Neural crest cell (in vitro differentiated cells): ENCODE data around the gene HPSE. TPM values are rescaled to one million over a fixed set of nuclear protein-coding genes. Genes with fewer than 3 reads are reported as not detected.
"Not testable (repeated sequence)": the region's sequence is repeated elsewhere in the genome, so short reads cannot be mapped to it uniquely, and the experiment has no call there.

Experiments used
- DNase-seq: peaks from one replicate; pipeline ENCODE4 v3.0.0; 2021; ENCODE audit warnings: low read depth, mixed read lengths, low spot score
- H3K27ac Mint-ChIP-seq: one replicate; pipeline ENCODE4 v1.8.0; 2021; ENCODE audit warnings: mild to moderate bottlenecking, mixed read lengths; ENCODE audit not compliant: unreplicated experiment
- H3K27me3 Mint-ChIP-seq: 2 replicates; pipeline ENCODE4 v1.8.0; 2021; ENCODE audit warnings: low read depth, mild to moderate bottlenecking, mixed read lengths
- H3K36me3 Mint-ChIP-seq: 2 replicates; pipeline ENCODE4 v1.8.0; 2021; ENCODE audit warnings: low read depth, mild to moderate bottlenecking, mixed read lengths
- H3K4me1 Mint-ChIP-seq: 2 replicates; pipeline ENCODE4 v1.8.0; 2021; ENCODE audit warnings: mixed read lengths
- H3K4me3 Mint-ChIP-seq: one replicate; pipeline ENCODE4 v1.8.0; 2021; ENCODE audit warnings: mild to moderate bottlenecking, mixed read lengths
- H3K9me3 Mint-ChIP-seq: 2 replicates; pipeline ENCODE4 v1.8.0; 2021; ENCODE audit warnings: mixed read lengths
- CTCF ChIP-seq: fragments of 200-600 bp; sonication (generic); conservative IDR thresholded peaks from 2 replicates; pipeline ENCODE4 v1.5.0; 2021; ENCODE audit warnings: antibody characterized with exemption, mild to moderate bottlenecking
- total RNA-seq: library from RNA; stranded (reverse); gene quantifications from 2 replicates; pipeline ENCODE4 v1.2.1, GENCODE V29; 2021

The HPSE gene
- total RNA-seq, 1 donor from 2014 or later: 0.30 TPM

GRCh38 chr4:83282049-83282535 is 52.6 kb downstream of the HPSE start:
- Mint-ChIP-seq H3K36me3 (peaks cover 2% of the 10 kb centered on the region), H3K27ac (no peak overlapping the region), H3K4me3 (peak overlapping the region; percentile 92), H3K4me1 (peaks cover 35% of the 10 kb centered on the region), H3K9me3 (no peaks in the 10 kb centered on the region), H3K27me3 (no peaks in the 10 kb centered on the region)
- TF ChIP-seq CTCF: peak; percentile 85
- DNase-seq: peak; percentile 64

- Mint-ChIP-seq H3K4me3 (no peak overlapping the region), H3K9me3 (no peaks in the 10 kb centered on the region), H3K27ac (no peak overlapping the region), H3K4me1 (peaks cover 35% of the 10 kb centered on the region), H3K36me3 (peaks cover 2% of the 10 kb centered on the region), H3K27me3 (no peaks in the 10 kb centered on the region)
- TF ChIP-seq CTCF: no peak
- DNase-seq: no peak
Observed at GRCh38 chr4:83281307-83281706, 53.3 kb downstream of the HPSE start.

GRCh38 chr4:83276299-83277040 is 58.2 kb downstream of the HPSE start:
- peaks cover 4% of the 10 kb centered on the region for H3K4me1 Mint-ChIP-seq
- TF ChIP-seq CTCF: no peak
- H3K9me3 Mint-ChIP-seq: no peaks in the 10 kb centered on the region
- H3K27ac Mint-ChIP-seq: no peak overlapping the region
- no peaks in the 10 kb centered on the region for H3K27me3 Mint-ChIP-seq
- DNase-seq: no peak
- peaks cover 8% of the 10 kb centered on the region for H3K36me3 Mint-ChIP-seq
- H3K4me3 Mint-ChIP-seq: no peak overlapping the region

GRCh38 chr4:83273926-83274325 is 60.7 kb downstream of the HPSE start:
- H3K27me3 Mint-ChIP-seq, H3K9me3 Mint-ChIP-seq, H3K27ac Mint-ChIP-seq: not testable (repeated sequence)

GRCh38 chr4:83272900-83273299 is 61.7 kb downstream of the HPSE start:
- peaks cover 8% of the 10 kb centered on the region for H3K36me3 Mint-ChIP-seq
- H3K4me3 Mint-ChIP-seq: no peak overlapping the region

More at GRCh38 chr4:83273926-83274325, 60.7 kb downstream of the HPSE start:
- H3K36me3 Mint-ChIP-seq, H3K4me3 Mint-ChIP-seq, DNase-seq, H3K4me1 Mint-ChIP-seq: not testable (repeated sequence)

More at GRCh38 chr4:83272900-83273299, 61.7 kb downstream of the HPSE start:
- H3K9me3 Mint-ChIP-seq: no peaks in the 10 kb centered on the region
- H3K4me1 Mint-ChIP-seq: no peaks in the 10 kb centered on the region
- DNase-seq: no peak
- H3K27ac Mint-ChIP-seq: no peak overlapping the region
- TF ChIP-seq CTCF: no peak
- no peaks in the 10 kb centered on the region for H3K27me3 Mint-ChIP-seq
